ENCODE measurements around the gene CERCAM.

DNA sequence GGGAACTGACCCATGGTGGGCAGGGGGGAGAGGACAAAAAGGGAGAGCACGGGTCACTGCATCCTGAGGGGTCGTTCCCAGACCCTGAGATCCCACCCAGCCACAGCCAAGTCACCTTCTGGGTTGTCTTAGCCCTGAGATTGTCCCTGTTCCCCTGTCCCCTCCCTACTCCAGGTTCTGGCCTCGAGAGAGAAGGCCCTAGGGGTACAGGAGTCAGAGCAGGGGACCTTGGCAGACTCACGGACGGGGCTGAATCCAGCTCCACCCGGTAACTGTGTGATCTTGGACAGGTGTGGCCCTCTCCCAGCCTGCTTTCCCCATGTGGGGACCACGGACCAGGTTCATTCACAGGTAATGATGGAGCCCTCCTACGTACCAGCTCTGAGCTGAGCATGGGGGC, 11.2 kb upstream of the CERCAM start:
- TF ChIP-seq, protein P1, sequence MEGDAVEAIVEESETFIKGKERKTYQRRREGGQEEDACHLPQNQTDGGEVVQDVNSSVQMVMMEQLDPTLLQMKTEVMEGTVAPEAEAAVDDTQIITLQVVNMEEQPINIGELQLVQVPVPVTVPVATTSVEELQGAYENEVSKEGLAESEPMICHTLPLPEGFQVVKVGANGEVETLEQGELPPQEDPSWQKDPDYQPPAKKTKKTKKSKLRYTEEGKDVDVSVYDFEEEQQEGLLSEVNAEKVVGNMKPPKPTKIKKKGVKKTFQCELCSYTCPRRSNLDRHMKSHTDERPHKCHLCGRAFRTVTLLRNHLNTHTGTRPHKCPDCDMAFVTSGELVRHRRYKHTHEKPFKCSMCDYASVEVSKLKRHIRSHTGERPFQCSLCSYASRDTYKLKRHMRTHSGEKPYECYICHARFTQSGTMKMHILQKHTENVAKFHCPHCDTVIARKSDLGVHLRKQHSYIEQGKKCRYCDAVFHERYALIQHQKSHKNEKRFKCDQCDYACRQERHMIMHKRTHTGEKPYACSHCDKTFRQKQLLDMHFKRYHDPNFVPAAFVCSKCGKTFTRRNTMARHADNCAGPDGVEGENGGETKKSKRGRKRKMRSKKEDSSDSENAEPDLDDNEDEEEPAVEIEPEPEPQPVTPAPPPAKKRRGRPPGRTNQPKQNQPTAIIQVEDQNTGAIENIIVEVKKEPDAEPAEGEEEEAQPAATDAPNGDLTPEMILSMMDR (IDR thresholded peaks at IDR 0.05): no peak
- no peak for TF ChIP-seq POLR2A (IDR thresholded peaks at IDR 0.05)

All from uterus (tissue), 2 donors.